OCI-LY7 (cell line): ENCODE measurements around the gene C1orf50. TPM values are rescaled to one million over a fixed set of nuclear protein-coding genes. Genes with fewer than 3 reads are reported as not detected.
"Not testable (repeated sequence)": the region's sequence is repeated elsewhere in the genome, so short reads cannot be mapped to it uniquely, and the experiment has no call there.

Source experiments
- BruUV-seq: library from RNA; stranded (reverse); fragments of 400-500 nt; replicated peaks from 2 replicates; lab custom pipeline; 2021; lab: Mats Ljungman, UMichigan
- CTCF ChIA-PET: fragments of 300-600 bp; sonication (Branson Sonifier 250); formaldehyde crosslinking; loops from one replicate; lab custom pipeline; 2022; ENCODE audit warnings: antibody characterized with exemption; ENCODE audit not compliant: unreplicated experiment; lab: Charles Lee
- POLR2A ChIA-PET: fragments of 300-600 bp; sonication (Branson Sonifier 250); formaldehyde crosslinking; loops from one replicate; lab custom pipeline; 2022; ENCODE audit warnings: antibody characterized with exemption; lab: Charles Lee
- DNase-seq: peaks from one replicate; pipeline ENCODE4 v3.0.0-alpha.2; 2015; ENCODE audit warnings: low spot score
- H2AFZ ChIP-seq: fragments of 200-600 bp; sonication (generic), shearing (Covaris generic); 2 replicates; pipeline ENCODE4 v1.6.1; 2014; ENCODE audit warnings: mild to moderate bottlenecking, antibody characterized with exemption, low read length, moderate library complexity
- H3K27ac ChIP-seq: fragments of 200-600 bp; sonication (generic); 2 replicates; pipeline ENCODE4 v1.5.1; 2014; ENCODE audit warnings: mixed run types, low read depth, mild to moderate bottlenecking, moderate library complexity, low read length, inconsistent platforms; ENCODE audit not compliant: poor library complexity, severe bottlenecking
- H3K36me3 ChIP-seq: fragments of 200-600 bp; sonication (generic); 2 replicates; pipeline ENCODE4 v1.6.1; 2014; ENCODE audit warnings: mild to moderate bottlenecking, antibody characterized with exemption, low read length, moderate library complexity, mixed read lengths; ENCODE audit not compliant: insufficient read depth
- H3K4me1 ChIP-seq: fragments of 200-600 bp; sonication (generic); 2 replicates; pipeline ENCODE4 v1.5.1; 2014; ENCODE audit warnings: mild to moderate bottlenecking, low read length; ENCODE audit not compliant: insufficient read depth, poor library complexity, severe bottlenecking
- H3K4me2 ChIP-seq: fragments of 200-600 bp; sonication (generic); 2 replicates; pipeline ENCODE4 v1.6.1; 2014; ENCODE audit warnings: mild to moderate bottlenecking, low read length
- H3K4me3 ChIP-seq: fragments of 200-600 bp; sonication (generic); 2 replicates; pipeline ENCODE4 v1.5.1; 2014; ENCODE audit warnings: mild to moderate bottlenecking, low read depth, low read length; ENCODE audit not compliant: poor library complexity, severe bottlenecking
- H3K79me2 ChIP-seq: fragments of 200-600 bp; sonication (generic); 2 replicates; pipeline ENCODE4 v1.6.1; 2016; ENCODE audit warnings: low read depth, mild to moderate bottlenecking, low read length, moderate library complexity, mixed read lengths; ENCODE audit not compliant: insufficient read depth
- H3K9me2 ChIP-seq: fragments of 200-600 bp; sonication (generic); 2 replicates; pipeline ENCODE4 v1.6.1; 2016; ENCODE audit warnings: mild to moderate bottlenecking, low read length, mixed read lengths; ENCODE audit not compliant: insufficient read depth
- H3K9me3 ChIP-seq: fragments of 200-600 bp; sonication (generic); 2 replicates; pipeline ENCODE4 v1.6.1; 2014; ENCODE audit warnings: mild to moderate bottlenecking, mixed run types, low read length, mixed read lengths
- H4K20me1 ChIP-seq: fragments of 200-600 bp; sonication (generic); 2 replicates; pipeline ENCODE4 v1.6.1; 2014; ENCODE audit warnings: mild to moderate bottlenecking, antibody characterized with exemption, low read length, moderate library complexity, mixed read lengths; ENCODE audit not compliant: insufficient read depth
- CTCF ChIP-seq: fragments of 200-600 bp; sonication (generic); conservative IDR thresholded peaks from 2 replicates; pipeline ENCODE4 v1.5.1; 2014; ENCODE audit warnings: mild to moderate bottlenecking, antibody characterized with exemption, low read length, moderate library complexity, mixed read lengths
- EZH2phosphoT487 ChIP-seq: fragments of 200-600 bp; sonication (generic); IDR thresholded peaks from 2 replicates; pipeline ENCODE4 v1.6.1; 2018; ENCODE audit warnings: low read depth, borderline replicate concordance, mild to moderate bottlenecking, mixed run types, antibody characterized with exemption, low read length, moderate library complexity, mixed read lengths
- intact Hi-C: fragments of 100-400 bp; cut with micrococcal nuclease; formaldehyde crosslinking; loops from one replicate; pipeline ENCODE4 v1.10.0; 2022; ENCODE audit not compliant: unreplicated experiment
- total RNA-seq, 2 experiments: library from RNA; depleted of rRNA in 1 of 2; stranded (reverse); fragments of >200 nt in 1 of 2; shearing (Covaris generic) in 1 of 2; gene quantifications; 2 replicates each; pipeline ENCODE4 v1.2.3, GENCODE V29; 2014 to 2022

The C1orf50 gene
- total RNA-seq, 2 experiments from 2014 or later = 3.2 to 9.9 TPM

- Histone ChIP-seq H3K27ac (no peak overlapping the region), H3K9me2 (no peaks in the 10 kb centered on the region), H3K9me3 (no peaks in the 10 kb centered on the region), H3K79me2 (no peaks in the 10 kb centered on the region), H4K20me1 (no peaks in the 10 kb centered on the region), H3K4me1 (no peaks in the 10 kb centered on the region), H3K4me2 (no peak overlapping the region), H3K4me3 (no peak overlapping the region), H2AFZ (no peak overlapping the region), H3K36me3 (peaks cover 5% of the 10 kb centered on the region)
- intact Hi-C loops = no loop called here
- DNase-seq = no peak
- ChIA-PET CTCF (no interaction called here), POLR2A (interaction anchor here (0.7 to 3.6 kb wide), 4 partner anchors 8 to 40 kb away, joined by 5 to 18 read pairs (median 10); partner anchors contain the start of genes ERMAP, SVBP and ZNF691)
- no peak for TF ChIP-seq EZH2phosphoT487
- TF ChIP-seq CTCF = no peak
- BruUV-seq = no TSS peak
These were observed 39.5 kb downstream of the C1orf50 start for GRCh38 chr1:42806593-42806992.

- Histone ChIP-seq H2AFZ (no peak overlapping the region), H3K4me3 (no peak overlapping the region), H3K9me2 (no peaks in the 10 kb centered on the region), H3K79me2 (no peaks in the 10 kb centered on the region), H3K9me3 (no peaks in the 10 kb centered on the region), H4K20me1 (no peaks in the 10 kb centered on the region), H3K36me3 (peaks cover 5% of the 10 kb centered on the region), H3K4me2 (no peak overlapping the region), H3K4me1 (no peaks in the 10 kb centered on the region), H3K27ac (no peak overlapping the region)
- POLR2A ChIA-PET = interaction anchor here (0.7 to 3.6 kb wide), 5 partner anchors 9 to 39 kb away, joined by 3 to 18 read pairs (median 9); partner anchors contain the start of genes ERMAP, SVBP and ZNF691
- BruUV-seq = no TSS peak
- intact Hi-C loops = no loop called here
- CTCF ChIA-PET = no interaction called here
- TF ChIP-seq CTCF (no peak), EZH2phosphoT487 (no peak)
- DNase-seq = no peak
These were observed 40.1 kb downstream of the C1orf50 start for GRCh38 chr1:42807056-42807668.

GRCh38 chr1:42814815-42815214 is 47.8 kb downstream of the C1orf50 start:
- BruUV-seq, H3K27ac ChIP-seq, H3K4me3 ChIP-seq, H3K79me2 ChIP-seq, H3K9me3 ChIP-seq, H3K4me2 ChIP-seq, H3K9me2 ChIP-seq, intact Hi-C loops, H4K20me1 ChIP-seq, CTCF ChIA-PET, H2AFZ ChIP-seq, DNase-seq, H3K36me3 ChIP-seq: not testable (repeated sequence)
- POLR2A ChIA-PET = interaction anchor here (2.0 kb wide), 1 partner anchor 48 kb away, joined by 11 read pairs; the partner anchor contains the start of genes C1orf50 and P3H1
- H3K4me1 ChIP-seq = peaks cover 21% of the 10 kb centered on the region
